GM12891 (cell line): ENCODE data around the gene IRX4.

Experiments used
- POLR2A ChIP-seq: IDR thresholded peaks from 2 replicates; pipeline ENCODE4 v1.6.1; 2011; ENCODE audit warnings: low read depth, low read length, control low read depth
- POLR2AphosphoS5 ChIP-seq: IDR thresholded peaks from 2 replicates; pipeline ENCODE4 v1.6.1; 2011; ENCODE audit warnings: low read depth, low read length, control low read depth
- TAF1 ChIP-seq: IDR thresholded peaks from 2 replicates; pipeline ENCODE4 v1.6.1; 2011; ENCODE audit warnings: low read depth, low read length, control low read depth

- TF ChIP-seq POLR2AphosphoS5 (no peak), POLR2A (no peak), TAF1 (no peak)
Measured at GRCh38 chr5:1859099-1859498, 23.6 kb downstream of the IRX4 start.
